ENCODE data around the gene EDIL3.
"Not testable (repeated sequence)": the region's sequence is repeated elsewhere in the genome, so short reads cannot be mapped to it uniquely, and the experiment has no call there.

The EDIL3 gene

GRCh38 chr5:84045964-84046363, 338.7 kb downstream of the EDIL3 start:
- no peak for DNase-seq

GRCh38 chr5:84036842-84037241, 347.8 kb downstream of the EDIL3 start:
- no peak for DNase-seq

GRCh38 chr5:84032324-84032723, 352.4 kb downstream of the EDIL3 start:
- DNase-seq, result no peak

GRCh38 chr5:84028093-84028492, 356.6 kb downstream of the EDIL3 start:
- DNase-seq, result no peak

- not testable (repeated sequence) for DNase-seq
Measured at GRCh38 chr5:84018521-84018920, 366.2 kb downstream of the EDIL3 start.

GRCh38 chr5:84017523-84018172, 367.0 kb downstream of the EDIL3 start:
- DNase-seq, result no peak

GRCh38 chr5:84016085-84016484, 368.6 kb downstream of the EDIL3 start:
- DNase-seq, result no peak

GRCh38 chr5:84014966-84015365, 369.7 kb downstream of the EDIL3 start:
- DNase-seq, result no peak

- no peak for DNase-seq
Measured at GRCh38 chr5:83993803-83994202, 390.9 kb downstream of the EDIL3 start.

- DNase-seq, result no peak
Measured at GRCh38 chr5:83991566-83992224, 393.0 kb downstream of the EDIL3 start.

GRCh38 chr5:83988293-83988685, 396.4 kb downstream of the EDIL3 start:
- DNase-seq, result no peak

GRCh38 chr5:83987513-83988292, 397.0 kb downstream of the EDIL3 start:
- DNase-seq, result no peak

GRCh38 chr5:83983852-83984251, 400.8 kb downstream of the EDIL3 start:
- no peak for DNase-seq

- DNase-seq, result no peak
Measured at GRCh38 chr5:83973925-83974815, 410.5 kb downstream of the EDIL3 start.

GRCh38 chr5:83972909-83973308, 411.8 kb downstream of the EDIL3 start:
- DNase-seq, result no peak

GRCh38 chr5:83972236-83972635, 412.4 kb downstream of the EDIL3 start:
- no peak for DNase-seq

GRCh38 chr5:83967417-83967816, 417.3 kb downstream of the EDIL3 start:
- no peak for DNase-seq

- DNase-seq, result no peak
Measured at GRCh38 chr5:83965441-83965840, 419.2 kb downstream of the EDIL3 start.

- DNase-seq, result no peak
Measured at GRCh38 chr5:83964271-83964670, 420.4 kb downstream of the EDIL3 start.

- DNase-seq, result no peak
Measured at GRCh38 chr5:83957188-83957587, 427.5 kb downstream of the EDIL3 start.

GRCh38 chr5:83956386-83956785, 428.3 kb downstream of the EDIL3 start:
- DNase-seq, result no peak

GRCh38 chr5:83955916-83956315, 428.8 kb downstream of the EDIL3 start:
- DNase-seq, result no peak

- no peak for DNase-seq
Measured at GRCh38 chr5:83947763-83948162, 436.9 kb downstream of the EDIL3 start.
